CD4-positive, alpha-beta T cell treated with Interleukin-12 subunit alpha and Interleukin-12 subunit beta, for 1 hour (primary cell): ENCODE results near the gene GAPDH.
"Not testable (repeated sequence)": the region's sequence is repeated elsewhere in the genome, so short reads cannot be mapped to it uniquely, and the experiment has no call there.

Source experiments
- DNase-seq: peaks from one replicate; pipeline ENCODE4 v3.0.0-alpha.2; 2020

The GAPDH gene

GRCh38 chr12:6533923-6534694, at the start of gene GAPDH:
Gene GAPDH (plus strand): TSS chr12:6534517. CDS start chr12:6534833, 316 bp downstream.
- DNase-seq, result peak; percentile 88

- no peak for DNase-seq
These were observed 46.1 kb upstream of the GAPDH start for GRCh38 chr12:6488240-6488639.

- no peak for DNase-seq
These were observed 44.9 kb upstream of the GAPDH start for GRCh38 chr12:6489449-6489848.

- DNase-seq, result not testable (repeated sequence)
These were observed 43.6 kb upstream of the GAPDH start for GRCh38 chr12:6490673-6491072.

- peak; percentile 96 for DNase-seq
These were observed 41.4 kb upstream of the GAPDH start, which contains the start of gene MRPL51 for GRCh38 chr12:6492838-6493496. Gene MRPL51 (minus strand): TSS chr12:6493262. CDS start chr12:6493136, 126 bp downstream.

GRCh38 chr12:6493497-6494257, 40.6 kb upstream of the GAPDH start, which contains the start of gene NCAPD2:
Gene NCAPD2 (plus strand): TSS chr12:6494102. CDS start chr12:6495099, 997 bp downstream.
- DNase-seq, result peak; percentile 96

GRCh38 chr12:6494258-6494743, 40.0 kb upstream of the GAPDH start:
- DNase-seq, result no peak

GRCh38 chr12:6494968-6495367, 39.3 kb upstream of the GAPDH start:
- DNase-seq, result no peak

GRCh38 chr12:6497291-6497690, 37.0 kb upstream of the GAPDH start:
- DNase-seq, result not testable (repeated sequence)

- no peak for DNase-seq
These were observed 33.9 kb upstream of the GAPDH start for GRCh38 chr12:6500466-6500865.

GRCh38 chr12:6507102-6507998, 27.0 kb upstream of the GAPDH start:
- DNase-seq, result no peak

- no peak for DNase-seq
These were observed 26.2 kb upstream of the GAPDH start for GRCh38 chr12:6508087-6508486.

- DNase-seq, result no peak
These were observed 14.1 kb upstream of the GAPDH start for GRCh38 chr12:6520186-6520585.

GRCh38 chr12:6522193-6522592, 12.1 kb upstream of the GAPDH start:
- no peak for DNase-seq

GRCh38 chr12:6523708-6524107, 10.6 kb upstream of the GAPDH start:
- no peak for DNase-seq

GRCh38 chr12:6524648-6525047, 9.7 kb upstream of the GAPDH start:
- DNase-seq, result no peak

- no peak for DNase-seq
These were observed 8.1 kb upstream of the GAPDH start for GRCh38 chr12:6526201-6526600.

GRCh38 chr12:6526766-6527525, 7.4 kb upstream of the GAPDH start:
- no peak for DNase-seq

GRCh38 chr12:6527711-6528110, 6.6 kb upstream of the GAPDH start:
- no peak for DNase-seq

- no peak for DNase-seq
These were observed 5.6 kb upstream of the GAPDH start for GRCh38 chr12:6528539-6529235.

- no peak for DNase-seq
These were observed 5.0 kb upstream of the GAPDH start for GRCh38 chr12:6529291-6529737.
